ENCODE measurements around the gene CCDC158. TPM values are rescaled to one million over a fixed set of nuclear protein-coding genes. Genes with fewer than 3 reads are reported as not detected.
"Not testable (repeated sequence)": the region's sequence is repeated elsewhere in the genome, so short reads cannot be mapped to it uniquely, and the experiment has no call there.

CCDC158 gene
- total and polyA plus RNA-seq, 7 donors = 0.17 to 0.32 (median 0.17) TPM; not detected in 4

- DNase-seq (no peak), ATAC-seq (no peak)
- H3K4me1 ChIP-seq = peaks cover 41% of the 10 kb centered on the region
- intact Hi-C loops (cut with DNase I) = loop anchor here in 1 of 2 donors (5.0 kb wide), 1 partner anchor 41 kb away; no protein-coding TSS in a partner anchor
- H3K27me3 ChIP-seq (ENCODE audit: insufficient read depth in 3 of 3, low read length in 2 of 3) = no peaks in the 10 kb centered on the region
- no peak overlapping the region for H3K4me3 ChIP-seq
- H3K36me3 ChIP-seq (ENCODE audit: insufficient read depth in 1 of 2, low read depth in 1 of 2) = no peaks in the 10 kb centered on the region
- H3K27ac ChIP-seq = no peak overlapping the region
- no peak for TF ChIP-seq CTCF (IDR thresholded peaks at IDR 0.05)
- H3K9me3 ChIP-seq = peaks cover 2% of the 10 kb centered on the region
These were observed 122.7 kb downstream of the CCDC158 start for GRCh38 chr4:76298227-76298626.

DNA sequence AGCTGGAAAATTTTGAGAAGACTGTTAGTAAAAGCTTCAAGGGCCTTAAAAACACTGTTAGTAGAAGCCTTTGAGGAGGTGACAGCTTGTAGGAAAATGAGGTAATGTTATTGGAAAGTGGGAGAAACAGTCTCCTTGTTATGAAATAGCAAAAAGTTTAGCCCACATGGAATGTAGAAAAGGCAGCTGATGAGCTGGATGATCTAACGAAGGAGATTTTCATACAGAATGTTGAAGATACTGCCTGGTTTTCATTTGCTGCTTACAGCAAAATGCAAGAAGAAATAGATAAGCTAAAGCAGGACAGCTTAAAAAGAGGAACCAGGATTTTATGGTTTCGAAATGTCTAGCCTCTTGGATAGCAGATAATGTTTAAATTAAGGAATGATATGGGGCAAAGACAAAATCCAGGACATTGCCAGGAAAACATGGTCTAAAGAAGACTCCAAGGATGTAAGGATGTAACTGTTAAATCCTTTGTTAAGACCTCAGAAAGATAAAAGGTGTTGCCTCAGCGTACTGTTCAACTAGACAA, 124.6 kb downstream of the CCDC158 start:
- H3K4me1 ChIP-seq = peaks cover 26% of the 10 kb centered on the region
- no peaks in the 10 kb centered on the region for H3K27me3 ChIP-seq (ENCODE audit: insufficient read depth in 3 of 3, low read length in 2 of 3)
- H3K4me3 ChIP-seq = no peak overlapping the region
- intact Hi-C loops (cut with DNase I) = loop anchor here in 1 of 2 donors (5.0 kb wide), 1 partner anchor 39 kb away; no protein-coding TSS in a partner anchor
- H3K9me3 ChIP-seq = peaks cover 2% of the 10 kb centered on the region
- no peaks in the 10 kb centered on the region for H3K36me3 ChIP-seq (ENCODE audit: insufficient read depth in 1 of 2, low read depth in 1 of 2)
- H3K27ac ChIP-seq = peak overlapping the region; percentile 20
- WGBS, 3 donors = 76 to 93% (median 92%) methylated on average over 3 of the region's 3 CpGs
- ATAC-seq (no peak), DNase-seq (no peak)
- TF ChIP-seq CTCF (IDR thresholded peaks at IDR 0.05) = no peak

- H3K36me3 ChIP-seq (ENCODE audit: insufficient read depth in 1 of 2, low read depth in 1 of 2) = no peaks in the 10 kb centered on the region
- DNase-seq (no peak), ATAC-seq (peak in 3 of 4 donors; percentile 35 to 68 (median 41))
- peaks cover 2% of the 10 kb centered on the region for H3K9me3 ChIP-seq
- no peak overlapping the region for H3K4me3 ChIP-seq
- no peaks in the 10 kb centered on the region for H3K27me3 ChIP-seq (ENCODE audit: insufficient read depth in 3 of 3, low read length in 2 of 3)
- H3K4me1 ChIP-seq = peaks cover 9% of the 10 kb centered on the region
- WGBS, 3 donors = 35 to 69% (median 37%) methylated on average over 2 of the region's 2 CpGs
- no peak overlapping the region for H3K27ac ChIP-seq
- intact Hi-C loops (cut with DNase I) = loop anchor here in 1 of 2 donors (5.0 kb wide), 1 partner anchor 36 kb away; no protein-coding TSS in a partner anchor
- no peak for TF ChIP-seq CTCF (IDR thresholded peaks at IDR 0.05)
These were observed 127.2 kb downstream of the CCDC158 start for GRCh38 chr4:76293772-76294171.

DNA sequence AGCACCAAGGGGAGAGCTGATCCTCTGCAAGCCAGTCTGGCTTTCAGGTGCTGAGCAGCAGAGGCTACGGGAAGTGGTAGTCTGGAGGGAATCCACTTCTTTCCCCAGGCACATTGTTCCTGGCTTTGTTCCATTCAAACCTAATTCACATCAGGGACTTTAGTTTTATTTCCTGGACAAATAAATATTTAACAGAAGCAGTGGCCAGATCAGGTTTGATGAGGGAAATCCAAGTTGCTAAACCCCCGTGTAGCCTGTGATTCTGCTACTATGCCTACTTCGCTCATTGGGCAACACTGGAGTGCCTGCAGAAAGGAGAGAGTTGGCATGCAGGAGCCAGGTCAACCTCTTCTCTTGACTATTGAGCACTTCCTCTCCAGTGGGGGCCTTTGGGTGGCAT, 128.2 kb downstream of the CCDC158 start:
- ATAC-seq (no peak), DNase-seq (no peak)
- intact Hi-C loops (cut with DNase I) = loop anchor here in 1 of 2 donors (5.0 kb wide), 1 partner anchor 35 kb away; no protein-coding TSS in a partner anchor
- H3K36me3 ChIP-seq (ENCODE audit: insufficient read depth in 1 of 2, low read depth in 1 of 2) = no peaks in the 10 kb centered on the region
- H3K9me3 ChIP-seq = no peaks in the 10 kb centered on the region
- TF ChIP-seq CTCF (IDR thresholded peaks at IDR 0.05) = no peak
- no peaks in the 10 kb centered on the region for H3K27me3 ChIP-seq (ENCODE audit: insufficient read depth in 3 of 3, low read length in 2 of 3)
- H3K27ac ChIP-seq = no peak overlapping the region
- H3K4me1 ChIP-seq = peaks cover 9% of the 10 kb centered on the region
- WGBS, 3 donors = 79 to 89% (median 82%) methylated on average over 3 of the region's 3 CpGs
- H3K4me3 ChIP-seq = no peak overlapping the region

GRCh38 chr4:76287811-76288210, 133.1 kb downstream of the CCDC158 start:
- DNase-seq; H3K27ac ChIP-seq; H3K9me3 ChIP-seq; H3K36me3 ChIP-seq (ENCODE audit: insufficient read depth in 1 of 2, low read depth in 1 of 2); H3K4me1 ChIP-seq; H3K4me3 ChIP-seq; intact Hi-C loops (cut with DNase I); ATAC-seq; H3K27me3 ChIP-seq (ENCODE audit: insufficient read depth in 3 of 3, low read length in 2 of 3): not testable (repeated sequence)
- WGBS, 3 donors = 82 to 88% (median 83%) methylated on average over 3 of the region's 3 CpGs

Measured in psoas muscle (tissue), 8 donors.